ENCODE results near the gene RAPGEF1. TPM values are rescaled to one million over a fixed set of nuclear protein-coding genes. Genes with fewer than 3 reads are reported as not detected.
A peak's percentile ranks its signal among the peaks of the same experiment; 100 is the strongest.
"Not testable (repeated sequence)": the region's sequence is repeated elsewhere in the genome, so short reads cannot be mapped to it uniquely, and the experiment has no call there.

RAPGEF1 gene
- total RNA-seq, 3 donors from 2014 or later: 106 to 120 (median 111) TPM

GRCh38 chr9:131554843-131555351 is 185.0 kb downstream of the RAPGEF1 start:
- Mint-ChIP-seq H3K9me3 (no peaks in the 10 kb centered on the region), H3K27me3 (ENCODE audit: low read depth) (peaks cover 33% of the 10 kb centered on the region), H3K4me3 (peak overlapping the region; percentile 29), H3K36me3 (ENCODE audit: insufficient read depth) (no peaks in the 10 kb centered on the region), H3K4me1 (ENCODE audit: low read depth) (no peaks in the 10 kb centered on the region)
- ATAC-seq: no peak
- no peak for DNase-seq

- DNase-seq (no peak), ATAC-seq (peak; percentile 32 to 63)
- H3K9me3 Mint-ChIP-seq: no peaks in the 10 kb centered on the region
- H3K36me3 Mint-ChIP-seq (ENCODE audit: insufficient read depth): no peaks in the 10 kb centered on the region
- H3K4me3 Mint-ChIP-seq: no peak overlapping the region
- H3K4me1 Mint-ChIP-seq (ENCODE audit: low read depth): no peaks in the 10 kb centered on the region
- H3K27me3 Mint-ChIP-seq (ENCODE audit: low read depth): peaks cover 40% of the 10 kb centered on the region
These were observed 185.6 kb downstream of the RAPGEF1 start for GRCh38 chr9:131554087-131554842.

- H3K27me3 Mint-ChIP-seq (ENCODE audit: low read depth): peaks cover 62% of the 10 kb centered on the region
- no peak for ATAC-seq
- no peak overlapping the region for H3K4me3 Mint-ChIP-seq
- no peak for DNase-seq
- peaks cover 7% of the 10 kb centered on the region for H3K4me1 Mint-ChIP-seq (ENCODE audit: low read depth)
- peaks cover 4% of the 10 kb centered on the region for H3K36me3 Mint-ChIP-seq (ENCODE audit: insufficient read depth)
- peaks cover 6% of the 10 kb centered on the region for H3K9me3 Mint-ChIP-seq
These were observed 187.8 kb downstream of the RAPGEF1 start for GRCh38 chr9:131552030-131552429.

GRCh38 chr9:131550465-131550864 is 189.4 kb downstream of the RAPGEF1 start:
- ATAC-seq; H3K4me3 Mint-ChIP-seq; H3K9me3 Mint-ChIP-seq; H3K36me3 Mint-ChIP-seq (ENCODE audit: insufficient read depth); H3K4me1 Mint-ChIP-seq (ENCODE audit: low read depth); DNase-seq: not testable (repeated sequence)
- H3K27me3 Mint-ChIP-seq (ENCODE audit: low read depth): peaks cover 65% of the 10 kb centered on the region

- DNase-seq; H3K4me1 Mint-ChIP-seq (ENCODE audit: low read depth); H3K4me3 Mint-ChIP-seq; ATAC-seq; H3K36me3 Mint-ChIP-seq (ENCODE audit: insufficient read depth); H3K9me3 Mint-ChIP-seq: not testable (repeated sequence)
- peaks cover 61% of the 10 kb centered on the region for H3K27me3 Mint-ChIP-seq (ENCODE audit: low read depth)
These were observed 190.7 kb downstream of the RAPGEF1 start for GRCh38 chr9:131549186-131549585.

- Mint-ChIP-seq H3K9me3 (peaks cover 17% of the 10 kb centered on the region), H3K36me3 (ENCODE audit: insufficient read depth) (peaks cover 7% of the 10 kb centered on the region), H3K4me1 (ENCODE audit: low read depth) (peaks cover 8% of the 10 kb centered on the region), H3K4me3 (peak overlapping the region; percentile 74), H3K27me3 (ENCODE audit: low read depth) (peaks cover 43% of the 10 kb centered on the region)
- no peak for DNase-seq
- peak; percentile 70 to 76 for ATAC-seq
These were observed 193.4 kb downstream of the RAPGEF1 start for GRCh38 chr9:131546336-131547084.

- H3K27me3 Mint-ChIP-seq (ENCODE audit: low read depth): peaks cover 42% of the 10 kb centered on the region
- no peak overlapping the region for H3K4me3 Mint-ChIP-seq
- H3K9me3 Mint-ChIP-seq: peaks cover 17% of the 10 kb centered on the region
- DNase-seq: no peak
- ATAC-seq: peak; percentile 22 to 27
- H3K4me1 Mint-ChIP-seq (ENCODE audit: low read depth): peaks cover 9% of the 10 kb centered on the region
- H3K36me3 Mint-ChIP-seq (ENCODE audit: insufficient read depth): peaks cover 7% of the 10 kb centered on the region
These were observed 194.0 kb downstream of the RAPGEF1 start for GRCh38 chr9:131545786-131546335.

GRCh38 chr9:131545003-131545785 is 194.7 kb downstream of the RAPGEF1 start, which contains the start of gene PRRT1B:
PRRT1B (plus strand) TSS chr9:131545523; CDS start chr9:131545616, 93 bp downstream.
- no peak within 1 kb of the TSS for H3K4me3 Mint-ChIP-seq
- peaks cover 42% of the 10 kb centered on the region for H3K27me3 Mint-ChIP-seq (ENCODE audit: low read depth)

GRCh38 chr9:131543141-131543540 is 196.7 kb downstream of the RAPGEF1 start:
- H3K27me3 Mint-ChIP-seq (ENCODE audit: low read depth): peaks cover 23% of the 10 kb centered on the region
- peaks cover 11% of the 10 kb centered on the region for H3K9me3 Mint-ChIP-seq
- peaks cover 26% of the 10 kb centered on the region for H3K4me1 Mint-ChIP-seq (ENCODE audit: low read depth)
- DNase-seq (no peak), ATAC-seq (no peak)
- H3K36me3 Mint-ChIP-seq (ENCODE audit: insufficient read depth): peaks cover 3% of the 10 kb centered on the region
- no peak overlapping the region for H3K4me3 Mint-ChIP-seq

More at GRCh38 chr9:131545003-131545785, 194.7 kb downstream of the RAPGEF1 start, which contains the start of gene PRRT1B:
- ATAC-seq: peak in 1 of 2 donors; percentile 12
- Mint-ChIP-seq H3K4me1 (ENCODE audit: low read depth) (peaks cover 16% of the 10 kb centered on the region), H3K36me3 (ENCODE audit: insufficient read depth) (peaks cover 7% of the 10 kb centered on the region), H3K9me3 (peaks cover 17% of the 10 kb centered on the region)
- DNase-seq: no peak

- no peak overlapping the region for H3K4me3 Mint-ChIP-seq
- H3K27me3 Mint-ChIP-seq (ENCODE audit: low read depth): no peaks in the 10 kb centered on the region
- H3K36me3 Mint-ChIP-seq (ENCODE audit: insufficient read depth): peaks cover under 1% of the 10 kb centered on the region
- no peak for DNase-seq
- peaks cover 33% of the 10 kb centered on the region for H3K4me1 Mint-ChIP-seq (ENCODE audit: low read depth)
- peak; percentile 34 to 41 for ATAC-seq
- H3K9me3 Mint-ChIP-seq: peaks cover 11% of the 10 kb centered on the region
These were observed 200.5 kb downstream of the RAPGEF1 start for GRCh38 chr9:131539223-131539923.

GRCh38 chr9:131537946-131538345 is 201.9 kb downstream of the RAPGEF1 start:
- H3K9me3 Mint-ChIP-seq: peaks cover 4% of the 10 kb centered on the region
- no peak for DNase-seq
- H3K4me1 Mint-ChIP-seq (ENCODE audit: low read depth): peaks cover 34% of the 10 kb centered on the region
- no peak for ATAC-seq
- no peaks in the 10 kb centered on the region for H3K36me3 Mint-ChIP-seq (ENCODE audit: insufficient read depth)
- H3K4me3 Mint-ChIP-seq: no peak overlapping the region
- H3K27me3 Mint-ChIP-seq (ENCODE audit: low read depth): no peaks in the 10 kb centered on the region

GRCh38 chr9:131534721-131535237 is 205.1 kb downstream of the RAPGEF1 start:
- no peak for DNase-seq
- Mint-ChIP-seq H3K4me1 (ENCODE audit: low read depth) (peaks cover 27% of the 10 kb centered on the region), H3K27me3 (ENCODE audit: low read depth) (no peaks in the 10 kb centered on the region), H3K36me3 (ENCODE audit: insufficient read depth) (no peaks in the 10 kb centered on the region), H3K9me3 (no peaks in the 10 kb centered on the region), H3K4me3 (peak overlapping the region; percentile 21)
- no peak for ATAC-seq
